GM19372 (cell line): ENCODE measurements around the gene SPON1.
A peak's percentile ranks its signal among the peaks of the same experiment; 100 is the strongest.
"Not testable (repeated sequence)": the region's sequence is repeated elsewhere in the genome, so short reads cannot be mapped to it uniquely, and the experiment has no call there.

Source experiments
- ATAC-seq: cut with Tn5 transposase; IDR thresholded peaks from one replicate; pipeline ENCODE4 v1.9.1; 2021; ENCODE audit warnings: mild to moderate bottlenecking, low read depth, moderate library complexity; ENCODE audit not compliant: unreplicated experiment

Gene SPON1

DNA sequence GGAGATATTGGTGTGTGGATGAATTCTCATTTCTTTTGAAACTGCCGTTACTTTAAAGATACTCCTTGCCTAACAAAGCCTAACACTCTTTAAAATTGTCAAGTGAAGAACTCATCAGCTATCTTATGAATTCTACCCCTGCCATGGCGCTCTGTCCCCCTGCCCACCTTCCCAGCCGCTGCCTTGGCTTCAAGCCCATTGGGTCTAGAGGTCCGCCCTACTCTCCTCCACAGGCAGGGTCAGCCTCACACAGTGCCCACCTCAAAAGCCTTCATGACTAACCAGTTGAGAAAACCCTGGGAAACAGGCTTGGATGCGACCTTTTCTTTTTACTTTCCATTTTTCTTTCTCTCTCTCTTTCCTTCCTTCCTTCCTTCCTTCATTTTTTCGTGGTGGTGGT, 267.9 kb downstream of the SPON1 start:
- ATAC-seq, result no peak

DNA sequence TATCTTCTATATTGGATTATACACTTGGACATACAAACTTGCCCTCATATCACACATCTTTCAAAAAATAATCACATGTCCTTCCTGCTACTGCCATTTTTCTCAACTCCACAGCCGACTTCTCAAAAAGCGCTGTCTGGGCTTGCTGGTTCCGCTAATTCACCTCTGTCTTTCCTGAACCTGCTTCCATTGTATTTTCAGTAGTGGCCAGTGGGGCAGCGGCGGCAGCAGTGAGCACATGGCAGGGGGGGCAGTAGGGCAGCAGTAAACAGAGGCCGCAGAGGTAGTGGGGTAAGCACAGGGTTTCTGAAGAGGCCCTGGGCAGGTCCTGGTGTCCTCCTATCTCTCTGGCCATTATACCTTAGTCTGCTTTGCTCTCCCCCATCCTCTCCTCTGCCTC, 270.1 kb downstream of the SPON1 start:
- no peak for ATAC-seq

DNA sequence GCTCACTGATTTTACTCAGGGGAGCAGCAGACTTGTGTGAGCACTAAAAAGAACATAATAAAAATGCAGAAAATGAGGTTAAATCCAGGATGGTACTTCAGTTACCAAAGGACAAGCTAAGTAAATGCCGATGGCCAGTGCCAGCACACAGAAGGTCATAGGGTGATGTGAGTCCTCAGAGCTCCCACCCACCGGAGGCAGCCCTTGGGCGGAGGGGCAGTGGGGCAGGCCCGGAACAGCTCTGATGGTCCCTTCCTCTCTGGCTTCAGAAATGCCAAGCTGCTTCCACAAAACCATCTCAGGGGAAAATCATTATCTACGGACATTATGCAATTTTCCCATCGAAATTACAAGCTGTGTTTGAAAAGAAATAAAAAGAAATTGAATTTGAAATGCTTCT, 271.9 kb downstream of the SPON1 start:
- no peak for ATAC-seq

DNA sequence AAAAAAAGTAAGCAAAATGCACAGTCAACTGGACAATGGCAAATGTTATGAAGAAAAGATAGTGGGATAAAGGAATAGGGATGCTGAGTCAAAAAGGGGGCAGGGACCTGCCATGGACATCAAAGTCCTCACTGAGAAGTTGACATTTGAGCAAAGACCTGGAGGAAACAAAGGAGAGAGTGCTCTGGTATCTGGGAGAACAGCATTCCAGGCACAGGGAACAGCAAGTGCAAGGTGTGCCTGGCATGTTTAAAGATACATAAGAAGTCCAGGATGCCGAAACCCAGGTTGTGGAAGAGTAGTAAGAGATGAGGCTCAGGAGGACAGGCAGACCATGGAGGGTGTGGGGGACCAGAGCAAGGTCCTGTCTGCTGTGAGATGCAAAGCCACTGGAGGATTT, 273.2 kb downstream of the SPON1 start:
- no peak for ATAC-seq

DNA sequence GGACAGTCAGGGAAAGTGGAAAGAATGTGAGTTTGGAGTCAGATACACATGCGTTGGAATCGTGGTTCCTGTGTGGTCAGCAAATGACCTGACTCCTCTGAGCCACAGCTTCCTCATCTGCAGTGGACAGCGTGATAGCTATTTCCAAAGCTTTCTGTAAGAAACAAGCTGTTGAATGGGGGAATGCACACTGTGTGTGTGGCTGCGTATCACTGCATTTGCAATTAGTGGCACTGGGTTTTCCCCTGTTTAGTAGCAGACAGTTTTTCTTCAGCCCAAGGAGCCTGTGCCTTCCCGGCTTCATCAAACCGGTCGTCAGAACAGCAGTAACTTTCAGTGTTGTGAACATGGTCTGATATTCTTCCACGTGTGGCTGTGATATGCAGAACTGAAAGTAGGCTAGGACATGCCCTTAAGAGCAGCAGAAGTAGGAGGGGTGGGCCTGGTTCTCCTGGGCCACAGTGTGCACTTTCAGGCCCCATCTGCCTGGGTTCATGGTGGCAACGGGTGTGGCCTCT, 275.0 kb downstream of the SPON1 start:
- ATAC-seq, result peak; percentile 98

DNA sequence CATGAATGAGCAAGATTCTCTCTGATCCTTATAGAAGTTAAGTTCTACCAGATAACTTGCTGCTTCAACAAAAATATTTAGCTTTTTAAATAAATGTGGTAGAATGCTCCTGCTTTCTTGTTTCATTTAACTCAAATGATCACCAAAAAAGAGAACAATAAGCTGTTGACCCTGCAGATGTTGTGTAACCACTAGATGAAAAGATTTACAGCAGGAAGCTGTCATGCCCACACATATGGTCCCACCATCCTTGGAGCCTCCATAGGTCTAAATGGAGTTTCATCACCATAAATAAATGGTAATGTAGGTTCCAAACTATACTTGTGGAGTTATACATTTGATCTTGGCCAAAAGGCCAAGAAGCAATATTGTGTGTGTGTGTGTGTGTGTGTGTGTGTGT, 277.7 kb downstream of the SPON1 start:
- ATAC-seq, result no peak

DNA sequence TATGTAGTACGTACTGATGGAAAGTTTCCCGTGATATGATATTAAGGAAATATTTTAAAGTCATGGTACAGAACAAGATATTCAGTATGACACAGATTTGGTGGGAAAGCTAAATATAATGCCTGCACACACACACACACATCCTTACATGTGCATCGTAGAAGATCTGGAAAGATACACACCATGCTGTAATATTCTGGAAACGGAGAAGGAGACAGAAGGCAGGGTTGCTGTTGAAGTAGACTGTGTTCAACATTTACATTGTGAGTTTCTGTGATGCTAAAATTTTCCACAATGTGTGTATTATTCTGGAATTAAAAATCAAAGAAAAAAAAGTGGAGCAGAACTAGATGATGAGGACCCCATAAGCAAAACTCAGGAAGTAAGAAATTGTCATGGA, 278.4 kb downstream of the SPON1 start:
- ATAC-seq, result no peak

DNA sequence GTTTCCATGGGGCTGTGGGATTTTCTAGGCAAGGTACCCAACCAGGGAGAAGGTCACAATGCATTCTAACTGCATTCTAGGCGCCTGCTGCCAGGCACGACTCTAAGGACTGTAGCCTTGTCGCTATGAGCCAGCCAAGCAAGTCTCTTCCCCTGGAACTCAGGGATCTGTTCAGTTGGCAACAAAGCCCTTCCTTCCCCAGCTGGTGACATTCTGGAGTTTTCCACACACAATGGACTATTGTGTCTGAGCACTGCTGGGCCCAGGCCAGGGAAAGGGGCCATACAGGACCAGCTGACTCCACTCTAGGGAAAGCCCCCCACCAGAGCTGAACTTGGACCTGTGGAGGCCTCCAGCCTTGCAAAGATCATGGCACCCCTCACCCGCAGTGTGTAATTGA, 279.7 kb downstream of the SPON1 start:
- no peak for ATAC-seq

DNA sequence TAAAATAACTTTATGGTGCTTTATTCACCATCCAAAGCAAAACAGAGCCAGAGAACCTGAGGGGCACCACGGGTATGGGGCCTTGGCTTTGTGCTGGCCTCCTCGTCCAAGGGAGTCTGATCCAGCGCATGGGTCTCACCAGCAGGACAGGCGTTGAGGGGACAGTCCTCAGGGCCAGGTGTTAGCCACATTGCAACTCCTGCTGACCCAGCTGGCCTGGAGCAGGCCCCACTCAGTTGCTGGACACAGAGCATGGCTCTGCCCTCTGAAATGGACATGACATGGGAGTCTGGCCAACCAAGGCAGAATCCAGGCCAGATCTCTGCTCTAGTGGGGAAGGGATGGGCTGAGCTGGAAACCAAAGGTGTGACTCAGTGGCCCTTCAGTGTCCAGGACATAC, 280.2 kb downstream of the SPON1 start:
- ATAC-seq, result no peak

DNA sequence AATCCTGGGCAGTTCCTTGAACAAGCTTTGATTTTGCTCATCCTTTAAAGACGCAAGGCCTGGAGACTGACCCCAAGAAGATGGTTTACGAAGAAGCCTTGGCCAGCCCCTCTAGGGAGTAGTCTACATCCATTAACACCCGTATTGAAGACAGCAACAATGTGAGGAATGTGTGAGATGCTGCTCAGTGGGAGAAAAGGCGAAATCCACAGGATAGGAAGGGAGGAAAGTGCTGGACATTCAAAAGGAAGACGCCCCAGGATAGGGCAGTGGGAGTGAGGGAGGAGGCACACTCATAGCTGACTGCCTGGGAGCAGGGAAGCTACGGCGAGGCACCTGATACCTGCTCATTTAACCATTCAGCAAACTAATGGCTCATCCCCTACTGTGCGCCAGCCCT, 282.4 kb downstream of the SPON1 start:
- ATAC-seq, result no peak

DNA sequence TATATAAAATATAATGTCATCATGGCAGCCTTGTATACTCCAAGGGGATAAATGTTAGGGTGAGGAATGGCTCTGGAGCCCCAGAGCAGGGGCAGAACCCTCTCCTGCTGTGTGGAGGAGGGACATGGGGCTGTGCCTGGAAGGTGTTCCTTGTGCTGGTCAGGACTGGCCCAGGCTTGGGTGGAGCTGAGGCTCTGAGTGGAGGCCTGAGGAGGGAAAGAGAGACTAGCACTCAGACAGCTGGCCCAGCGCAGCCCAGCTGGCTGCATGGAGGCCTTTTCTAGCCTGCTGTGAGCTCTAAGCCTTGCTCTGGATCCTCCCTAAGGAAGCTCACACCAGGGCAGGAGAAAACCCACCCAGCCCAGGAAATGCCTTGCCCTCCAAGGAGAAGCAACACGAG, 282.9 kb downstream of the SPON1 start:
- ATAC-seq, result no peak

DNA sequence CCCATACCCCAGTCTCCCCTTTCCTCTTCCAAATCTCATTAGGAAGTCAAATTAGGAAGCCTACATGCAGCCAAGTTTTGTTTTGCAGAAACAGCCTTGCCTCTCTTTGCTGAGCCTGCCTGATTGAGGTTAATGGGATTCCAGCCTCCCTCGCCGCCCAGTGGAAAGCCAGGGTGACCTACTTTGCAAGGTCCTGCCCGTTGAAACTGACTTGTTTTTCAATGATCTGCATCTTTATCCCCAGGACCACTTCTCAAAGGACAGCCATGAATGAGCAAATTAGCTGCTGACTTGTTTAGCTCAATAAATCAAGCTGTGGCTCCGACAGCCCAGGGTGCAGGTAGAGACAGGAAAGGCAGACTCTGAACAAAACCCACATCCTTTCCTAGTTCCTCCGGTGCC, 286.1 kb downstream of the SPON1 start:
- no peak for ATAC-seq

DNA sequence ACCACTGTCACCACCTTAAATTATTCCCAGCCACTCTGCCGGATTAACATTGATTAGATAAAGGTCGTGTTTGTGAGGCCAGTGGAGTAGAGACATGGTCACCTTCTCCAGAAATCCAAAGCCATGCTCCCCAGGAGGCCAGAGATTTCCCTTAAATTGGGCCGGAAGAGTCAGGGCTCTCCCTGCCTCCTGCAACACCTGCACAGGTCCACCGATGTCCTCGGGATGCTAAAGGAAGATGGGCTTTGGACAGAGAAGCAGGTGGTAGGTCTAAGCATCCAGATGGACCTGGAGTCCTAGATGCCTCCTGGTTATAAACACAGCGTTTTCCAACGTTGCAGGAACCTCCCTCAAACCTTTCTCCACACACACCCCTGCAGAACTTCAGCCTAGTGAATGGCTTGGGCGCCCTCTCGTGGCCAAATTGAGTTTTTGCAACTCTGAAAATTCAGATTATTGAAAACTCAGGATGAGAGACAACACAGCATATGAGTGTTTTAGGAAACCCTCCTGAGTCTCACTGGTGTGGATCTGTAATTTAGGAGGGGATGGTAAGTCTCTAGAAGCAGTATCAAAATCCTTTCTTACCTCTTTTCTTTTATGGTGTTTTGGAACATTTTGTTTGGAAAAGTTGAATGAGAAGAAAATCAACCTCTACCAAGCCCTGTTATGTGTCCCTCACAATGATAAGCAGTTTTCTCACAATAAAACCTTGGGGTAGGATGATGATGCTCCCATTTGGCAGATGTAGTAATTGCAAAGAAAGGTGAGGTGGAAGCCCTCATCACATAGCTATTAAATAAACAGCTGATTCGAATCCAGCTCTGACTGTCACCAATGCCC, 286.8 kb downstream of the SPON1 start:
- no peak for ATAC-seq

DNA sequence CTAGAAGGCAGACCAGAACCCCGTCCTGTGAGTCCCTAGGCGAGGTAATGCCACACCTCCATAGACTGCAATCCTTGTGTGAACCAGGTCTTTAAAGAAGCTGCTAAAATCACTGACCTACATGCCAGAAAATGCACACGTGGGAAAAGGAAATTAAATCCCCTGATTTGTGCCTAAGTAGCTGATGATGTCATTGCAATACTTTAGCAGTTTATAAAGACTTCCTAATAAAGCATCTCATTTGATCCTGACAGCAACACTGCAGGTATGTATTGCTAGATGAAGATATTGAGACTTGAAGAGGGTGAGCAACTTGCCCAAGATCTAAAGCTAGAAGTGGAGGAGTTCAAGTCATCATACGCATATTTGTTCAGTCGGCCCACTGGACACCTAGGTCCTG, 289.2 kb downstream of the SPON1 start:
- ATAC-seq, result no peak

DNA sequence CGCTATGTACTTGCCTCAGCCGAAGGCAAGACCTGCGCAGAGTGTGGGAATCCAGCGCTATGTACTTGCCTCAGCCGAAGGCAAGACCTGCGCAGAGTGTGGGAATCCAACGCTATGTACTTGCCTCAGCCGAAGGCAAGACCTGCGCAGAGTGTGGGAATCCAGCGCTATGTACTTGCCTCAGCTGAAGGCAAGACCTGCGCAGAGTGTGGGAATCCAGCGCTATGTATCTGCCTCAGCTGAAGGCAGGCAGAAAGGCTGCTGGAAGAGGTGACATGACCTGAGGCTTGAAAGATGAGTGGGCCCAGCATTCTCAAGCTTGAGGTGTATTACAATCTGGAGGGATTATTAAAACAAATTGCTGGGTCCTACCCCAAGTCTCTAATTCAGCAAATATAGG, 290.0 kb downstream of the SPON1 start:
- ATAC-seq, result not testable (repeated sequence)

DNA sequence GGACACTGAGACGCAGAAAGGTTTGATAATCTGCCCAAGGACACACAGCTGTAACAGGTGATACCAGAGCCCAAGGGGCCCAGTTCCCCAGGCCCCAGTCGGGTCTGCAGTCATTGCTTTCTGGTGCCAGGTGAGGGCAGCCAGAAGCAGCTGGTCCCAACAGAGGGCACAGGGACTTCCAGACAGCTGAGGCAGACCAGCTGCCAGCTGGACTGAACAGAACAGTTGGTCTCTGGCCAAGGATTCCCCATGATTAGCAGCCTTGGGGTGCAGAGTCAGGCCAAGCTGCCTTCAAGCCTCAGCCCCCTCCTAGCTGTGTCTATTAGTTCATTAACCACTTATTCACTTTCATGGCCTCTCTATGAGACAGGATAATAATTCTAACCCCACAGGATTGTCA, 290.9 kb downstream of the SPON1 start:
- ATAC-seq, result no peak

DNA sequence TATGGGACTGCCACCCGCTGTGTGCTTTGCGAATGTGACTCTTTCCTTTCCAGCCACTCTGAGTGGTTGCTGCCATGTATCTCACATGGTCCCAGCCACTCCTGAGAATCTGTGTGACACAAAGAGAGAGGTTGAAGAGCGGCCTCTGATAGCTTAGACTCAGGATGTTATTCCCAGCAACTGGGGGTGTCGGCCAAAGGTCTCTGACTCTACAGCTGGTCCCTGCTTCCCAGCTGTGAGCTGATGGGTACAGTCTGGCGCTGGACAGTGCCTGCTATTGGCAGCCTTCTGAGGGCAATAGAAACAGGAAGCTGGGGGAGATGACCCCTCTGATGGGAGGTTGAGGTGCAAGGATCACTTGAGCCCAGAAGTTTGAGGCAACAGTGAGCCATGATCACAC, 291.3 kb downstream of the SPON1 start:
- no peak for ATAC-seq

DNA sequence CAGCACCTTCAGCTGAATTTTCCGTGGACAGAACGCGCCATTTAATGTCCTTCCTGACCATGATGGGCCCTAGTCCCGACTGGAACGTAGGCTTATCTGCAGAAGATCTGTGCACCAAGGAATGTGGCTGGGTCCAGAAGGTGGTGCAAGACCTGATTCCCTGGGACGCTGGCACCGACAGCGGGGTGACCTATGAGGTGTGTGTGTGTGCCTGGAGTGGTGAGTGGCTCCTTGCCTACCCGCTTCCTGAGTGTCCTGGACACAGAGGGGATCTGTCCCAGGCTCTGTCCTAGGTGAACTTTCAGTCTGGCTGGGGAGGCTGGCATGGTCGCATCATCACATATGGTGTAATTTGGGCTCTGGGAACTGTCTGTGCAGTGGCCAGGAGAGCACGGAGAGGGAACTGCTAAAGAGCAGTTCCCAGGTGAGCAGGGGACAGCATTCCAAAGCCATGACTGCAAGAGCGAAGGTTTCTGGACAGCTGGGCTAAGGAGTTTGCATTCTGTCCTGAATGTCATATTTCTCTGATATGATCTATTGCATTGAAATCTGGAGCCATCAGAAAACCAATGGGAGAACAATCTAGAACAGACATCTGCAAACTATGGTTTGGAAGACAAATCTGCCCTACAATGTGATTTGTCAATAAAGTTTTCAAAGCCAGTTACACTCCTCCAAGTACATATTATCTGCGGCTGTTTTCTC, 292.2 kb downstream of the SPON1 start:
- no peak for ATAC-seq

DNA sequence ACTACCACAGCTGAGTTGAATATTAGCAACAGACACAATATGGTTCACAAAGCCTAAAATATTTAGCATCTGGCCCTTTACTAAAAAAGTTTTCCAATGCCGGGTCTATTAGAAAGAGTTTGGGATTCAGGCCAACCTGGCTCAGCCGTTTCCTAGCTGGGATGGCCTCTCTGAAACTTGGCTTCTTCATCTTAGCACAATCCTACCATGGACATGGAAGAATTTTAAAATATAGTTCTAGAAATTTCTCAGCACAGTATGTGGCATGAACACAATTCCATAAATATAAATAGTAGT, 292.7 kb downstream of the SPON1 start:
- no peak for ATAC-seq

DNA sequence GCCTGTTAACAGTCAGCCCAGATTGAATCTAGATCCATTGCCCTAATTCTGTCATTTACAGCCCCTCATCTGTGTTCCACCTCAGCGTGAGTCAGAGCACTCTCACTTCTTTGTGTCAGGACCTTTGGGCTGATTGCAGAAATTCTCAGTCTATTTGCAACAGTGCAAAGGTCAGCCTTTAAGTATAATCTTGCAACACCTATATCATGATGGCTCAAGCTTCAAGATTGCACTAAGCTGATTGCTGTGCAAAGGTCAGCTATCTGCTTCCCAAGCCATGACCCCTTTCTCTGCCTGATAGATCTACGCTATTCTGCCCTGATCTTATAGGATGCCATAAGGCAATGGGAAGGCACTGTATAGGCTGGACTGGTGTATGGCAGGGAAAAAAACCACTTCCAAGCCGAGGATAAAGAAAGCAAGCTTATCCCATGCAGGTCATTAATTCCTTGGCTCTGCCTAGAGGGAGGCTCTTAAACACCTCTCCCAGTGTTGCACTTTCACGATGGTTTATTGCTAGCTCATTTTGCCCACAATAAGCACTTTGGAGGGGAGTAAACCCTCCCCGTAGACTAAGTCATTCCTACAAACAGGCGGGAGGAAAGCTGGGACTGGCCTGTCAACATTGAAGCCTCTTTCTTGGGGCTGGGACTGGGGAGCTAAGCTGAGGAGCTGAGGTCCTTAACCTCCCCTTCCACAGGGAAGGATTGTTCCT, 295.9 kb downstream of the SPON1 start:
- ATAC-seq, result no peak

DNA sequence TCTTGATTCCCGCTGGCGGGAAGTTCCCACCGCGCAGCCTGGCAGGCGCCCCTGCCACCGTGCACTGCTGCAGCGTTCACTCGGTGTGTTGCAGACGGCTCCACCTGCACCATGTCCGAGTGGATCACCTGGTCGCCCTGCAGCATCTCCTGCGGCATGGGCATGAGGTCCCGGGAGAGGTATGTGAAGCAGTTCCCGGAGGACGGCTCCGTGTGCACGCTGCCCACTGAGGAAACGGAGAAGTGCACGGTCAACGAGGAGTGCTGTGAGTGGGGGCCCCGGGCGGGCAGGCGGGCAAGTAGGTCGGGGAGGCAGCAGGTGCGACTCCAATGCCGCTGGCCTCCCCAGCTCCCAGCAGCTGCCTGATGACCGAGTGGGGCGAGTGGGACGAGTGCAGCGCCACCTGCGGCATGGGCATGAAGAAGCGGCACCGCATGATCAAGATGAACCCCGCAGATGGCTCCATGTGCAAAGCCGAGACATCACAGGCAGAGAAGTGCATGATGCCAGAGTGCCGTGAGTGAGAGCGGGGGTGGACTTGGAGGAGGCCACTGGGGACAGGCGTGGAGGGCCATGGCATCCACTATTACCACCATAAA, 296.8 kb downstream of the SPON1 start:
- no peak for ATAC-seq
